Measurements from ENCODE around the gene FERMT2. TPM values are rescaled to one million over a fixed set of nuclear protein-coding genes. Genes with fewer than 3 reads are reported as not detected.
A peak's percentile ranks its signal among the peaks of the same experiment; 100 is the strongest.

The FERMT2 gene
- total RNA-seq, 6 experiments from 2014 or later: 109 to 152 (median 127) TPM

DNA sequence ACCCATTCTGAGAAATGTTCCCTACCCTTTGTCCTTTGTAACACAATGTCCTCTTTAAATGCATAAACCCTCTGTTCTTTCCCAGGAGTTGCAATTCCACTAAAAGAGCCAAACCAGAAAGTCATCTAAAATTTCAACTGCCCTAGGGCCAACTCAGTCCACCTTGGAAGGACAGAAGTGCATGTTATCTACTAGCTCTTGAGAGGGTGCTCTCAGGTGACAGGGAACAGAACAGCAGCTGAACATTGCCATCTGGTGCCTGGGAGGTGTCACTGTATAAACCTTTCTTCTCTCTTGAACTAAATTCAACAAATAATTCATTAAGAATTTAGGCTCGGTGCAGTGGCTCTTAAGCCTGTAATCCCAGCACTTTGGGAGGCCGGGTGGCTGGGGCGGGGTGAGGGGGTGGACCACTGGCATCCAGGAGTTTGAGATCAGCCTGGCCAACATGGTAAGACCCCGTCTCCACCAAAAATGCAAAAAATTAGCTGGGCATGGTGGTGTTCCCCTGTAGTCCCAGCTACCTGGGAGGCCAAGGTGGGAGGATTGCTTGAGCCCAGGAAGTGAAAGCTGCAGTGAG is 10.3 kb upstream of the FERMT2 start:
- peak; percentile 57 for DNase-seq
- Mint-ChIP-seq H3K9me3 (no peaks in the 10 kb centered on the region), H3K4me3 (no peak overlapping the region), H3K27me3 (ENCODE audit: insufficient read depth) (no peaks in the 10 kb centered on the region), H3K27ac (no peak overlapping the region), H3K4me1 (ENCODE audit: low read depth) (peaks cover 16% of the 10 kb centered on the region; the same call in 1 of the 2 replicates), H3K36me3 (ENCODE audit: low read depth) (no peaks in the 10 kb centered on the region)
- TF ChIP-seq CTCF (IDR thresholded peaks at IDR 0.05): peak; percentile 80

DNA sequence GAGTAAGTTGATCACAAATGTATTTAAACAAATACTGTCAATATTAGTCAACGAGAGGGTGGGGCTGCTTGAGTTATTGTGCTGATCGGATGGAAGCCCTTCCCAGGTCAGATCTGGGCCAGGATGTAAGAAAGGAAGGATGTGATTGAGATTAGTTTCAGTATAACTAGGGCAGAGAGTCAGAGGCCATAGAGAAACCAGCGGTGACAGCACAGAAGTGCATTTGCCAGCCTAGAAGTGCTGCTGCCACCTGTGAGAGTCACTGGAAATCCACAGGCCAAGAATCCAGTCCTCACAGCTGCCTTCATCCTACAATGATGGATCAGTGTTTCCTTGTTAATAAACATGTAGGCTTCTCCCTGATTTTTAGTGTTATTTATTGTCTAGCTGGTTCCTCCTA is 9.8 kb upstream of the FERMT2 start:
- peaks cover 16% of the 10 kb centered on the region; the same call in 1 of the 2 replicates for H3K4me1 Mint-ChIP-seq (ENCODE audit: low read depth)
- no peak overlapping the region for H3K27ac Mint-ChIP-seq

GRCh38 chr14:52954346-52955214 is 3.7 kb upstream of the FERMT2 start:
- Mint-ChIP-seq H3K4me1 (ENCODE audit: low read depth) (peaks cover 13% of the 10 kb centered on the region), H3K36me3 (ENCODE audit: low read depth) (peaks cover 9% of the 10 kb centered on the region), H3K9me3 (no peaks in the 10 kb centered on the region), H3K4me3 (no peak overlapping the region), H3K27me3 (ENCODE audit: insufficient read depth) (no peaks in the 10 kb centered on the region), H3K27ac (no peak overlapping the region)
- DNase-seq: no peak
- TF ChIP-seq CTCF (IDR thresholded peaks at IDR 0.05): no peak

More for the DNA sequence above, 9.8 kb upstream of the FERMT2 start:
- Mint-ChIP-seq H3K27me3 (ENCODE audit: insufficient read depth) (no peaks in the 10 kb centered on the region), H3K36me3 (ENCODE audit: low read depth) (no peaks in the 10 kb centered on the region), H3K4me3 (no peak overlapping the region), H3K9me3 (no peaks in the 10 kb centered on the region)
- DNase-seq: no peak
- no peak for TF ChIP-seq CTCF (IDR thresholded peaks at IDR 0.05)

- Mint-ChIP-seq H3K27ac (peak overlapping the region; percentile 79), H3K4me1 (ENCODE audit: low read depth) (peaks cover 28% of the 10 kb centered on the region)
Observed at GRCh38 chr14:52951681-52952554, 1.1 kb upstream of the FERMT2 start.

More at GRCh38 chr14:52951681-52952554, 1.1 kb upstream of the FERMT2 start:
- DNase-seq: peak; percentile 84
- H3K9me3 Mint-ChIP-seq: no peaks in the 10 kb centered on the region
- peak; percentile 65 for TF ChIP-seq CTCF (IDR thresholded peaks at IDR 0.05)
- H3K36me3 Mint-ChIP-seq (ENCODE audit: low read depth): peaks cover 29% of the 10 kb centered on the region
- peak overlapping the region; percentile 86 for H3K4me3 Mint-ChIP-seq
- H3K27me3 Mint-ChIP-seq (ENCODE audit: insufficient read depth): no peaks in the 10 kb centered on the region
